ENCODE measurements around the gene DRAM1. TPM values are rescaled to one million over a fixed set of nuclear protein-coding genes. Genes with fewer than 3 reads are reported as not detected.

DRAM1 gene
- total and polyA plus RNA-seq, 10 of the 15 experiments (the other 5 are each of a cell fraction or from before 2014, with no cell fraction given): 22.4 to 91.5 (median 41.4) TPM

GRCh38 chr12:101931498-101932326 lies 54.3 kb downstream of the DRAM1 start (continued):
- TF ChIP-seq ZBTB11 (CRISPR knock-in tag; IDR thresholded peaks at IDR 0.05): no peak
- TF ChIP-seq HCFC1 (IDR thresholded peaks at IDR 0.05; ENCODE audit: low read length): no peak
- TF ChIP-seq BCL11A (IDR thresholded peaks at IDR 0.05; ENCODE audit: low read depth, low read length): peak; percentile 64
- TF ChIP-seq EED (IDR thresholded peaks at IDR 0.05; ENCODE audit: low read depth): peak; percentile 48; the same call in 1 of the 2 replicates
- TF ChIP-seq ESRRA (IDR thresholded peaks at IDR 0.05; ENCODE audit: low read length): no peak
- no peak for TF ChIP-seq ZNF622 (IDR thresholded peaks at IDR 0.05)
- no peak for TF ChIP-seq ZNF592 (IDR thresholded peaks at IDR 0.05)
- peak; percentile 74; the same call in 1 of the 2 replicates for TF ChIP-seq DPF2 (IDR thresholded peaks at IDR 0.05)
- TF ChIP-seq CHD4 (IDR thresholded peaks at IDR 0.05): no peak
- peak; percentile 60 for TF ChIP-seq PBX3 (IDR thresholded peaks at IDR 0.05; ENCODE audit: insufficient replicate concordance, low read depth, low read length)
- TF ChIP-seq PRDM15 (CRISPR knock-in tag; IDR thresholded peaks at IDR 0.05): no peak
- 0 out of 2 replicates have a peak, but pooled peaks have one; percentile 8 for TF ChIP-seq IRF4 (IDR thresholded peaks at IDR 0.05; ENCODE audit: low read depth, low read length)
- TF ChIP-seq TCF3 (IDR thresholded peaks at IDR 0.05; ENCODE audit: borderline replicate concordance, insufficient read depth, low read depth, low read length): peak; percentile 50; the same call in 1 of the 2 replicates
- peak; percentile 42 for TF ChIP-seq CREM (IDR thresholded peaks at IDR 0.05; ENCODE audit: low read depth)
- peak; percentile 95 for TF ChIP-seq MTA2 (IDR thresholded peaks at IDR 0.05; ENCODE audit: low read depth)
- no peak for TF ChIP-seq SRF (IDR thresholded peaks at IDR 0.05; ENCODE audit: low read depth in 2 of 2, low read length in 2 of 2)
- 0 out of 2 replicates have a peak, but pooled peaks have one; percentile 13 for TF ChIP-seq TAF1 (IDR thresholded peaks at IDR 0.05; ENCODE audit: borderline replicate concordance, low read depth, low read length)
